Skeletal muscle tissue (tissue), 4 donors: Measurements from ENCODE around the gene CHST15. TPM values are rescaled to one million over a fixed set of nuclear protein-coding genes. Genes with fewer than 3 reads are reported as not detected.
A peak's percentile ranks its signal among the peaks of the same experiment; 100 is the strongest.

Experiments used
- H3K27ac ChIP-seq: one replicate; pipeline ENCODE4 v1.7.0; 2013; ENCODE audit warnings: mild to moderate bottlenecking, low read depth, low read length, inconsistent platforms
- H3K27me3 ChIP-seq, 3 donors: one replicate each; pipeline ENCODE4 v1.7.0; 2013; ENCODE audit warnings: low read length in 3 of 3; ENCODE audit not compliant: control insufficient read depth in 3 of 3, insufficient read depth in 3 of 3
- H3K36me3 ChIP-seq, 3 donors: one replicate each; pipeline ENCODE4 v1.7.0; 2013; ENCODE audit warnings: low read length in 3 of 3; ENCODE audit not compliant: control insufficient read depth in 3 of 3, insufficient read depth in 3 of 3
- H3K4me1 ChIP-seq, 3 donors: one replicate each; pipeline ENCODE4 v1.7.0; 2013; ENCODE audit warnings: low read length in 3 of 3, mild to moderate bottlenecking in 3 of 3; ENCODE audit not compliant: control insufficient read depth in 3 of 3, insufficient read depth in 3 of 3
- H3K4me3 ChIP-seq, 3 donors: one replicate each; pipeline ENCODE4 v1.7.0; 2013; ENCODE audit warnings: low read length in 3 of 3
- H3K9ac ChIP-seq, 3 donors: one replicate each; pipeline ENCODE4 v1.7.0; 2013; ENCODE audit warnings: low read length in 3 of 3, mild to moderate bottlenecking in 3 of 3, moderate library complexity in 2 of 3, low read depth in 1 of 3
- H3K9me3 ChIP-seq, 3 donors: one replicate each; pipeline ENCODE4 v1.7.0; 2013; ENCODE audit warnings: low read length in 3 of 3; ENCODE audit not compliant: control insufficient read depth in 3 of 3
- total RNA-seq: library from RNA; depleted of rRNA; stranded (reverse); fragments of >200 nt; gene quantifications from one replicate; pipeline ENCODE4 v1.2.3, GENCODE V29; 2014
- donor health status: Osteomylitis.

CHST15 gene
- total RNA-seq, 1 donor from 2014 or later = 19.3 TPM

DNA sequence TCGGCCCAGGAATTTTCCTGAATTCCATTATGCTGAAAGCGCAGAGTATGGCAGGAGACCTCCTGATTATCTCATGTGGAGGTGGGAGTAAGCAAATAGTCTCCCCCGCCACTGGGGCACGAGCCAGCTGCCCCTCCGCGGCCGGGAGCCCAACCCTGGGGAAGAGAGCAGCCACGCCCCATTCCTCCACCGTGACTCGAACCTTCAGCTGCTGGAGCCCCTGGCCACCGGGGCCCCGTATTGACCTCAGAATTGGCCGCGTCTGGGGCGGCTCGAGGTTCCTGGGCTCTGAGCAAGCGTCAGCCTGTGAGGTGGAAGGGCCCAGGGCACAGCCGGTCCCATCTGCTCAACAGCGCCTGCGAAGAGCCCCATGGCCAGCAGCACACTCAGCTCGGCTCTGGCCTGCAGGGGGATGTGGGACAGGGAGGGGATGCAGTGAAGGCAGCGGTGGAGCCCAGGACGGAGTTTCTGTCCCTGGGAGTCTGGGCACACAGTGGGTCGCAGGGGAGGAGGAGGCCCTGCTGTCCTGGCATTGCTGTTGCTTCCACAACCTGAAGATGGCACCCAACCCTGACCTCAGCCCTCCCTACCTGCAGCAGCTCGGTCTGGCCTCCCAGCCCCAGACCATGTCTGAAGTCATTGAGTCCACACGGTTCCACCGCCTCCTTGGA lies 97.8 kb downstream of the CHST15 start:
- H3K9me3 ChIP-seq = no peaks in the 10 kb centered on the region
- H3K4me3 ChIP-seq = peak overlapping the region in 2 of 3 donors; percentile 14 to 49
- no peaks in the 10 kb centered on the region for H3K36me3 ChIP-seq
- H3K27me3 ChIP-seq = peaks cover 22 to 29% (median 28%) of the 10 kb centered on the region in 3 donors
- H3K27ac ChIP-seq = no peak overlapping the region
- H3K9ac ChIP-seq = peak overlapping the region in 1 of 3 donors; percentile 40
- peaks cover 11 to 26% (median 15%) of the 10 kb centered on the region in 3 donors for H3K4me1 ChIP-seq

DNA sequence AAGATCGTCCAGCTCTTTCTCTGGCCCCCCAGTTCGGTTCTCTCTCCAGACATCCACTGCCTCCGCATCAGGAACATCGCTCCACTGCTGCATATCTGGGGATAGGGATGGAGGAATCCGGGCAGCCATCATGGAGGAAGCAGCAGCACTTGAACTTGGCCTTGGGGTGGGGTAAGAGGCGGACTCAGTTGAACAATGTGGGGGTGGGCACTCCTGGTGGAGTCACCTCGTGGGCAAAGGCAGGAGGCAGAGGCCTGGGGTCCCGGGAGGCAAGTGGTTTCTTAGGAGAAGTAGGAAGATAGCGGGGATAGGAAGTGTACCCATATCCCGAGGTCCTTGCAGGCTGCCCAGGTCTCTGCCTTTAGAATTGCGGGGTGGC lies 98.3 kb downstream of the CHST15 start:
- Histone ChIP-seq H3K4me1 (peaks cover 11 to 26% (median 15%) of the 10 kb centered on the region in 3 donors), H3K27ac (no peak overlapping the region), H3K9me3 (no peaks in the 10 kb centered on the region), H3K4me3 (peak overlapping the region in 1 of 3 donors; percentile 49), H3K27me3 (peaks cover 25 to 32% (median 32%) of the 10 kb centered on the region in 3 donors), H3K36me3 (no peaks in the 10 kb centered on the region), H3K9ac (peak overlapping the region in 1 of 3 donors; percentile 50)

- H3K9ac ChIP-seq = peak overlapping the region in 2 of 3 donors; percentile 40 to 50
- peaks cover 26 to 33% (median 32%) of the 10 kb centered on the region in 3 donors for H3K27me3 ChIP-seq
Measured at GRCh38 chr10:123994417-123995081, 98.8 kb downstream of the CHST15 start.

GRCh38 chr10:123993534-123994416 lies 99.6 kb downstream of the CHST15 start:
- H3K27me3 ChIP-seq = peaks cover 26 to 33% (median 32%) of the 10 kb centered on the region in 3 donors
- peak overlapping the region in 2 of 3 donors; percentile 40 to 50 for H3K9ac ChIP-seq
- no peaks in the 10 kb centered on the region for H3K9me3 ChIP-seq
- peaks cover 11 to 26% (median 15%) of the 10 kb centered on the region in 3 donors for H3K4me1 ChIP-seq
- H3K4me3 ChIP-seq = no peak overlapping the region
- H3K36me3 ChIP-seq = no peaks in the 10 kb centered on the region
- H3K27ac ChIP-seq = no peak overlapping the region

More at GRCh38 chr10:123994417-123995081, 98.8 kb downstream of the CHST15 start:
- H3K9me3 ChIP-seq = no peaks in the 10 kb centered on the region
- no peak overlapping the region for H3K27ac ChIP-seq
- no peaks in the 10 kb centered on the region for H3K36me3 ChIP-seq
- H3K4me3 ChIP-seq = peak overlapping the region; percentile 13 to 49 (median 23)
- H3K4me1 ChIP-seq = peaks cover 11 to 26% (median 15%) of the 10 kb centered on the region in 3 donors

GRCh38 chr10:123991611-123992570 lies 101.5 kb downstream of the CHST15 start:
- peaks cover 26 to 33% (median 32%) of the 10 kb centered on the region in 3 donors for H3K27me3 ChIP-seq
- H3K9me3 ChIP-seq = no peaks in the 10 kb centered on the region
- no peak overlapping the region for H3K4me3 ChIP-seq
- no peaks in the 10 kb centered on the region for H3K36me3 ChIP-seq
- H3K4me1 ChIP-seq = peaks cover 11 to 26% (median 15%) of the 10 kb centered on the region in 3 donors
- peak overlapping the region in 1 of 3 donors; percentile 16 for H3K9ac ChIP-seq
- no peak overlapping the region for H3K27ac ChIP-seq

DNA sequence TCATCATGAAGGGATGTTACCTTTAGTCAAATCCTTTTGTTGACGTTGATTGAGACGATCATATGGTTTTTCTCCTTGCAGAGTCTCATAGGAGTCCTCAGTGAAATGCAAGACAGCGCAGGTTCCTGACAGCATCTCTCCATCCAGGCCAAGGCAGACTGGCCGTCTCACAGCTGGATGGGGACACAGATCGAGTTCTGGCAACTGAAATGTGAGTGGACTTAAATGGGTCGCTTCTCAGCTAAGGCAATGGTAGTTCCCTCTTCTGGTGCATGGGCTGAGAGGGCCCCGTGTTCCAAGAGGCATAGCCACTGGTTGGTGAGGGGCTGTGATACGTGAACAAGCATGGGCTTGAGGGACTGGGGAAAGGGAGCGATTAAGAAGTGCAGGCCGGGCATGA lies 102.5 kb downstream of the CHST15 start:
- H3K27me3 ChIP-seq = peaks cover 26 to 33% (median 32%) of the 10 kb centered on the region in 3 donors

GRCh38 chr10:123988694-123989093 lies 104.7 kb downstream of the CHST15 start:
- no peak overlapping the region for H3K9ac ChIP-seq
- H3K27ac ChIP-seq = no peak overlapping the region
- H3K4me3 ChIP-seq = no peak overlapping the region
- no peaks in the 10 kb centered on the region for H3K36me3 ChIP-seq
- H3K4me1 ChIP-seq = peaks cover 0 to 2% (median 0%) of the 10 kb centered on the region in 3 donors
- no peaks in the 10 kb centered on the region for H3K9me3 ChIP-seq
- peaks cover 18 to 25% (median 20%) of the 10 kb centered on the region in 3 donors for H3K27me3 ChIP-seq

More for the DNA sequence above, 102.5 kb downstream of the CHST15 start:
- H3K27ac ChIP-seq = no peak overlapping the region
- no peak overlapping the region for H3K4me3 ChIP-seq
- no peaks in the 10 kb centered on the region for H3K9me3 ChIP-seq
- H3K4me1 ChIP-seq = peaks cover 11 to 22% (median 15%) of the 10 kb centered on the region in 3 donors
- no peaks in the 10 kb centered on the region for H3K36me3 ChIP-seq
- no peak overlapping the region for H3K9ac ChIP-seq

DNA sequence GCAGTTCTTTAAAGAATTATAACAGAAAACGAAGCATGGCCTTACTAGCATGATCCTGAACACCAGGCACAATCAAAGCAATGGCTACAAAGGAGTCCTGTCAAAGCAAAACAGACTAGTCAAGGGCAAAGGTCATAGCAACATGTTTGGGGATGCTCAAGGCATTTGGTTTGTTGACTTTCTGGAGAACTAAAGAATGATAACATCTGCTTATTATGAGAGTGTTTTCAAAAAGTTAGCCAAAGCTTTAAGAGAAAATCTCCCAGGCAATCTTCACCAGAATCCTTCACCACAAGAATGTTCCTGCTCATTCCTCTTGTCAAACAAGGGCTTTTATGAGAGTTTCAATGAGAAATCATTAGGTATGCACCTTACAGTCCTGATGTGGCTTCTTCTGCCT lies 106.7 kb downstream of the CHST15 start:
- no peaks in the 10 kb centered on the region for H3K36me3 ChIP-seq
- H3K4me3 ChIP-seq = no peak overlapping the region
- H3K9me3 ChIP-seq = no peaks in the 10 kb centered on the region
- no peak overlapping the region for H3K9ac ChIP-seq
- H3K4me1 ChIP-seq = no peaks in the 10 kb centered on the region
- H3K27me3 ChIP-seq = peaks cover 8 to 12% (median 11%) of the 10 kb centered on the region in 3 donors
- H3K27ac ChIP-seq = no peak overlapping the region

- H3K4me1 ChIP-seq = no peaks in the 10 kb centered on the region
- no peak overlapping the region for H3K9ac ChIP-seq
- H3K9me3 ChIP-seq = peaks cover 5 to 12% (median 5%) of the 10 kb centered on the region in 3 donors
- peaks cover 41 to 44% (median 42%) of the 10 kb centered on the region in 3 donors for H3K27me3 ChIP-seq
- no peak overlapping the region for H3K27ac ChIP-seq
- H3K36me3 ChIP-seq = no peaks in the 10 kb centered on the region
- H3K4me3 ChIP-seq = no peak overlapping the region
Measured at GRCh38 chr10:123974406-123974805, 119.0 kb downstream of the CHST15 start.
